Measurements from ENCODE around the gene KCNH8. TPM values are rescaled to one million over a fixed set of nuclear protein-coding genes. Genes with fewer than 3 reads are reported as not detected.

Gene KCNH8
- total RNA-seq, 1 donor = not detected

- Histone ChIP-seq H2AFZ (ENCODE audit: low read length) (no peak overlapping the region), H3K4me3 (ENCODE audit: insufficient read depth, low read length) (no peak overlapping the region), H3K36me3 (ENCODE audit: insufficient read depth, low read length) (no peaks in the 10 kb centered on the region), H3K79me2 (ENCODE audit: insufficient read depth, low read length) (no peaks in the 10 kb centered on the region), H3K4me2 (ENCODE audit: insufficient read depth, low read length) (no peak overlapping the region), H3K27me3 (ENCODE audit: insufficient read depth, low read length) (no peaks in the 10 kb centered on the region), H4K20me1 (ENCODE audit: insufficient read depth, low read length) (no peaks in the 10 kb centered on the region), H3K9me3 (ENCODE audit: low read depth, low read length) (peaks cover 3% of the 10 kb centered on the region), H3K4me1 (ENCODE audit: insufficient read depth, low read length) (no peaks in the 10 kb centered on the region), H3K27ac (ENCODE audit: low read depth, low read length) (no peak overlapping the region)
- TF ChIP-seq, protein P1, sequence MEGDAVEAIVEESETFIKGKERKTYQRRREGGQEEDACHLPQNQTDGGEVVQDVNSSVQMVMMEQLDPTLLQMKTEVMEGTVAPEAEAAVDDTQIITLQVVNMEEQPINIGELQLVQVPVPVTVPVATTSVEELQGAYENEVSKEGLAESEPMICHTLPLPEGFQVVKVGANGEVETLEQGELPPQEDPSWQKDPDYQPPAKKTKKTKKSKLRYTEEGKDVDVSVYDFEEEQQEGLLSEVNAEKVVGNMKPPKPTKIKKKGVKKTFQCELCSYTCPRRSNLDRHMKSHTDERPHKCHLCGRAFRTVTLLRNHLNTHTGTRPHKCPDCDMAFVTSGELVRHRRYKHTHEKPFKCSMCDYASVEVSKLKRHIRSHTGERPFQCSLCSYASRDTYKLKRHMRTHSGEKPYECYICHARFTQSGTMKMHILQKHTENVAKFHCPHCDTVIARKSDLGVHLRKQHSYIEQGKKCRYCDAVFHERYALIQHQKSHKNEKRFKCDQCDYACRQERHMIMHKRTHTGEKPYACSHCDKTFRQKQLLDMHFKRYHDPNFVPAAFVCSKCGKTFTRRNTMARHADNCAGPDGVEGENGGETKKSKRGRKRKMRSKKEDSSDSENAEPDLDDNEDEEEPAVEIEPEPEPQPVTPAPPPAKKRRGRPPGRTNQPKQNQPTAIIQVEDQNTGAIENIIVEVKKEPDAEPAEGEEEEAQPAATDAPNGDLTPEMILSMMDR (IDR thresholded peaks at IDR 0.05; ENCODE audit: extremely low read depth, low read depth, low read length) = no peak
- DNase-seq (ENCODE audit: insufficient read length, low spot score, missing footprints) = no peak
Measured at GRCh38 chr3:19254784-19255338, 106.6 kb downstream of the KCNH8 start.

DNA sequence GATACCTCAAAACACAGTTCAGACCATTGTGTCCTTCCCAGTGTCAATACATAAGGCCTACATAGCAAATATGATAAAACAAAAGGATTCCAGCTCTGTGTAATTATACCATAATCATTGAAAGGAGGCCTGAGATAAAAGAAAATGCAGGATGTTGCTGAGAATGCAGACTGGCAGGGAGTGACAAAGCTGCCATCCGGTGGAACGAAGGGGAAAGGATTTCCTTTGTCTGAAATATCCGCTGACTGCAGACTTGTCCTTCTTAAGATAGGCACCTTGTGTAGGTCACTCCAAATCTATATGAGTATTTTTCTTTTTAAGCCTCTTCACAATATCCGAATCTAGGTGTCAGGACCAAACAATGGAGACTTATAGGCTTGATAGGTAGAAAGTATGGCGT, 108.0 kb downstream of the KCNH8 start:
- no peak for DNase-seq (ENCODE audit: insufficient read length, low spot score, missing footprints)
- TF ChIP-seq, protein P1 (IDR thresholded peaks at IDR 0.05; ENCODE audit: extremely low read depth, low read depth, low read length) = no peak

GRCh38 chr3:19263606-19264005, 115.3 kb downstream of the KCNH8 start:
- Histone ChIP-seq H3K36me3 (ENCODE audit: insufficient read depth, low read length) (no peaks in the 10 kb centered on the region), H3K79me2 (ENCODE audit: insufficient read depth, low read length) (no peaks in the 10 kb centered on the region), H3K9me3 (ENCODE audit: low read depth, low read length) (peaks cover 11% of the 10 kb centered on the region), H3K4me2 (ENCODE audit: insufficient read depth, low read length) (no peak overlapping the region), H2AFZ (ENCODE audit: low read length) (no peak overlapping the region), H4K20me1 (ENCODE audit: insufficient read depth, low read length) (no peaks in the 10 kb centered on the region), H3K27ac (ENCODE audit: low read depth, low read length) (no peak overlapping the region), H3K27me3 (ENCODE audit: insufficient read depth, low read length) (no peaks in the 10 kb centered on the region), H3K4me1 (ENCODE audit: insufficient read depth, low read length) (no peaks in the 10 kb centered on the region), H3K4me3 (ENCODE audit: insufficient read depth, low read length) (no peak overlapping the region)
- TF ChIP-seq, protein P1 (IDR thresholded peaks at IDR 0.05; ENCODE audit: extremely low read depth, low read depth, low read length) = no peak
- no peak for DNase-seq (ENCODE audit: insufficient read length, low spot score, missing footprints)

More for the DNA sequence above, 108.0 kb downstream of the KCNH8 start:
- Histone ChIP-seq H3K4me3 (ENCODE audit: insufficient read depth, low read length) (no peak overlapping the region), H3K27ac (ENCODE audit: low read depth, low read length) (no peak overlapping the region), H3K4me2 (ENCODE audit: insufficient read depth, low read length) (no peak overlapping the region), H2AFZ (ENCODE audit: low read length) (no peak overlapping the region), H3K4me1 (ENCODE audit: insufficient read depth, low read length) (no peaks in the 10 kb centered on the region), H3K79me2 (ENCODE audit: insufficient read depth, low read length) (no peaks in the 10 kb centered on the region), H4K20me1 (ENCODE audit: insufficient read depth, low read length) (no peaks in the 10 kb centered on the region), H3K9me3 (ENCODE audit: low read depth, low read length) (peaks cover 3% of the 10 kb centered on the region), H3K27me3 (ENCODE audit: insufficient read depth, low read length) (no peaks in the 10 kb centered on the region), H3K36me3 (ENCODE audit: insufficient read depth, low read length) (no peaks in the 10 kb centered on the region)

DNA sequence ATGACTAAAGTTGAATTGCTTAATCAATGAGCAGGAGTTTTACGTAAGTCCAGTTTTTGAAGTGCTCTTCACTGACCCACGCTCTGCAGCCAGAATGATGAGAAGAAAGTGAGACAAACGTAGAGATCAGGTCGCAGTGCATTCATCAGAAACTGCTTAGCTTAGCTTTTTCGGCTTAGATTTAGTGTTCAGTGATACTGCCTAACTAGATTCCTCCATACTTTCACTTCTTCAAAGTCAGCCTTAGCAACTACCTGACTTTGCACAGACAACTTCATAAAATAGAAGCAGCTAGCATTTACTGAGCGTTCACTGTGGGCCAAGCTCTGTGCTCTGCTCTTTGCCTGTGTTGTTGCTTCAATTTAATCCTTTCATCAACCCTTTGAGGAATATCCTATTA, 116.1 kb downstream of the KCNH8 start:
- Histone ChIP-seq H2AFZ (ENCODE audit: low read length) (no peak overlapping the region), H3K79me2 (ENCODE audit: insufficient read depth, low read length) (no peaks in the 10 kb centered on the region), H3K27ac (ENCODE audit: low read depth, low read length) (no peak overlapping the region), H3K4me2 (ENCODE audit: insufficient read depth, low read length) (no peak overlapping the region), H3K27me3 (ENCODE audit: insufficient read depth, low read length) (no peaks in the 10 kb centered on the region), H3K36me3 (ENCODE audit: insufficient read depth, low read length) (no peaks in the 10 kb centered on the region), H3K4me1 (ENCODE audit: insufficient read depth, low read length) (no peaks in the 10 kb centered on the region), H3K9me3 (ENCODE audit: low read depth, low read length) (peaks cover 11% of the 10 kb centered on the region), H3K4me3 (ENCODE audit: insufficient read depth, low read length) (no peak overlapping the region), H4K20me1 (ENCODE audit: insufficient read depth, low read length) (no peaks in the 10 kb centered on the region)
- TF ChIP-seq, protein P1 (IDR thresholded peaks at IDR 0.05; ENCODE audit: extremely low read depth, low read depth, low read length) = no peak
- DNase-seq (ENCODE audit: insufficient read length, low spot score, missing footprints) = no peak

Data from osteoblast (primary cell).